ENCODE measurements around the gene AUNIP.

GRCh38 chr1:25806418-25806817 is 52.8 kb downstream of the AUNIP start:
- no peak for TF ChIP-seq CTCF (IDR thresholded peaks at IDR 0.05 in 8 of 11, conservative IDR thresholded peaks at IDR 0.05 in 3 of 11)
- no peak for TF ChIP-seq POLR2AphosphoS5 (IDR thresholded peaks at IDR 0.05)
